ENCODE data around the gene ATP10D.
"Not testable (repeated sequence)": the region's sequence is repeated elsewhere in the genome, so short reads cannot be mapped to it uniquely, and the experiment has no call there.

ATP10D gene

DNA sequence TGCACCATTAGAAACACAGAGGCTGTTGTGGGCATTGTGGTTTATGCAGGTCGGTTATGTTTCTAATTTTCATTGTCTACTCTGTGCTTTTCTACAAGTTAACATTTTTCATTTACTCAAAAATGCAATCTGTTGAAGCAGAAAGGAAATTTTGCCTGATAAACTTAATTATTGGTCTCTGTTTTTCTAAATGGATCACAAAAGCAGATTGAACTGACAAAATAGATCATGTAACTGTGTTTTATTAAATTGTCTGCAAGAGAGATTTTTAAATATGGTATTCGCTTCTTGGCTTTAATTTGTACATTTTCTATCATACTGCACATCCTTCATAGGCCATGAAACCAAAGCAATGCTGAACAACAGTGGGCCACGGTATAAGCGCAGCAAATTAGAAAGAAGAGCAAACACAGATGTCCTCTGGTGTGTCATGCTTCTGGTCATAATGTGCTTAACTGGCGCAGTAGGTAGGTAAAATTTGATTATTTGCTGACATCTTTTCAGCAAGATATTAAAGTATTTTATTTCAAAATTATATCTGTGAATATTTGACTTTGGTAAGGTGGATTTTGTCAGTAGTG is 50.6 kb downstream of the ATP10D start:
- no peak for DNase-seq (ENCODE audit: low read depth)

DNA sequence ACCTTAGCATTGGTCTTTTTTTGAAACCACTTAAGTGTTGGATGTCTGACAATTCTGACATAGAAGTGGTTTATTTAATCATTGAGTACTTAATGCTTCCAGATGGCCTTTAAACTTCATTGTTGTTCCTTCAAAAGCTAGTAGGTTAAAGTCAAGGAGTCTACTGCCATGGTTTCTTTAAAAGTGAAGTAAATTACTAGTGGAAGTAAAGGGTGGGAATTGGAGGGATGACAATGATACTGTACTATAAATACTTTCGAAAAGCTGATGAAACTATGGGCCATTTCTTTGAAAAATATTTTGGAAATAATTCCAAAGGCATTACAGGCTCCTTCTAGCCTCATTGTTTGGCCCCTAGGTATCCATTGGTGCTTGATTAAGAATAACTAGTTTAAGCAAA is 51.9 kb downstream of the ATP10D start:
- no peak for DNase-seq (ENCODE audit: low read depth)

DNA sequence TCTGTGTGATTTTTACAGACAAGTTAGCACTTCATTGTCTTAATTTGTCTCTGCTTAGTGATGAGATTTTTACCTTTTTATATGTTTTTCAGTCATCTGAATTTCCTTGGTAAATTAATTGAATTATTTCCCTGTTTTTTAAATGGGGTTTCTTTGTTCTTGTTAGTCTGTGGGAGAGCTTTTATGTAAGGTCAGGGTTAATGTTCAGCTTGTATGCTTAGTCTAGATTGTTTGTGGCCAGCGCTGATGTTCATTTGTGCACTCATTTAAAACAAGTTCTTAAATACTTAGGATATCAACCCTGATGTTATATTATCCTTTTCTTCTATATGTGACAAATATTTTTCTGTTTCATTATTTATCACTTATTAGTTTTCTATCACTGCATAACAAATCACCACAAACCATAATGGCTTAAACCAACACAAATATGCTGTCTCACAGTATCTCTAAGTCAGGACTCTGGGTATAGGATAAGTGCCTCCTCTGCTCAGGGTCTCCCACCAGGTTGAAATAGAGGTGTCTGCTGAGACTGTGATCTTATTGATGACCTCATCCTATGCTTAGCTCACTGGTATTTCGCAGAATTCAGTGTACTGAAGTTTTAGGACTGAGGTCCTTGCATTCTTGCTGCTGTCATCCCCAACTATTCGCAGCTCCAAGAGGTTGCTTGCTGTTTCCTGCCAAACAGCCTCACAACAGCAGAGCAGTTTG is 53.2 kb downstream of the ATP10D start:
- no peak for DNase-seq (ENCODE audit: low read depth)

DNA sequence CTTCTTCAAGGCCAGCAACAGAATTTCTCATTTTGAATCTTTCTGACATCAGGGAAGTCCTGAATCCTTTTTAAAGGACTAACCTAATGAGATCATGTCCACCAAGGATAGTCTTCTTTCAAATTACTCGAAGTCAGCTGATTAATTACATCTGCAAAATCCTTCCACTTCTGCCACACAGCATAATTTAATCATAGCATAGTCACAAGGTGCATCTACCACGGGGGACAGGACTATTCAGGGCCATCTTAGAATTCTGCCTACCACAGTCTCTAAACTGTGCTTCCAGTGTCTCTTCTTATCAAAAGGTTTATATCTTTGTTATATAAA is 53.7 kb downstream of the ATP10D start:
- no peak for DNase-seq (ENCODE audit: low read depth)

DNA sequence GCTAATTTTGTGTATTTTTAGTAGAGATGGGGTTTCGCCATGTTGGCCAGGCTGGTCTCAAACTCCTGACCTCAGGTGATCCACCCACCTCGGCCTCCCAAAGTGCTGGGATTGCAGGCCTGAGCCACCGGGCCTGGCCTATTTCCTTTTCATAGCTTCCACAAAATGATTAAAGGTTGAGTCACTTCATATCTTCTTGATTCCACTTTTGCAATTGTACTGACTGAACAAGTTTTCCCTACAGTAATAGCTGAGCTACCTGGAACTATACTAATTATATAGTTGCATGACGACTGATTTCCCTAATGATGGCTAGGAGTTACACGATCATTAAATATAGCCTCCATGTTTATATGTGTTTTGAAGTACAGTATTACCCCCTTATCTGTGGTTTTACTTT is 57.6 kb downstream of the ATP10D start:
- not testable (repeated sequence) for DNase-seq (ENCODE audit: low read depth)

DNA sequence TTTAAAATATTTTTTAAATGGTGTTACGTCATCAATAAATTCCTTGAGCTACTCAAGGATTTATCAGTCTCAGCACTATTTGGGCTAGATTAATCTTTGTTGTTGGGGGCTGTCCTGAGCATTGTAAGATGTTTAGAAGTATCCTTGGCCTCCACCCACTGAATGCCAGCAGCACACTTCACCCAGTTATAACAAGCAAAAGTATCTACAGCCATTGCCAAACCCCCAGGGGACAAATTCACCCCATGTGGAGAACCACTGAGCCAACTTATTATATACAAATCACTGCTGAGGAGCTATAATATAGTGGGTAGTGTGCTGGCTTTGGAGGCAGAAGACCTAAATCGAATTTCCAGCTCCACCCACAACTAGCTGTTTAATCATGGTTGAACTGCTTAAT is 58.3 kb downstream of the ATP10D start:
- no peak for DNase-seq (ENCODE audit: low read depth)

DNA sequence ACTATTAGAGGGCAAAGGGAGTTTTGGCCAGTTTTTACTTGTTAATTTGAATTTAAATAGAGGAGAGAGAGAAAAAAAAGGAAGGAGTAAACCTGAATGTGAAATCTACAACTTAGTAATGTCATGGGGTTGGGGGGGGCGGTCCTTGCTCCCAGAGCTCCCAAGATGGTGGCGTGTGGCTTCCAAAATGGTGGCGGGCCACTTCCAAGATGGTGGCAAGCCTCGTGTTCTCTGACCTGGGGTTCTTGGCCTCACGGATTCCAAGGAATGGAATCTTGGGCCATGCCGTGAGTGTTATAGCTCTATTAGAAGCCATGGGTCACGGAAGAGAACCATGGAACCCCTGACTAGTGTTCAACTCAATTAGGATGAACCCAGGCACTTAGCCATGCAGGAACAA is 65.3 kb downstream of the ATP10D start:
- not testable (repeated sequence) for DNase-seq (ENCODE audit: low read depth)

DNA sequence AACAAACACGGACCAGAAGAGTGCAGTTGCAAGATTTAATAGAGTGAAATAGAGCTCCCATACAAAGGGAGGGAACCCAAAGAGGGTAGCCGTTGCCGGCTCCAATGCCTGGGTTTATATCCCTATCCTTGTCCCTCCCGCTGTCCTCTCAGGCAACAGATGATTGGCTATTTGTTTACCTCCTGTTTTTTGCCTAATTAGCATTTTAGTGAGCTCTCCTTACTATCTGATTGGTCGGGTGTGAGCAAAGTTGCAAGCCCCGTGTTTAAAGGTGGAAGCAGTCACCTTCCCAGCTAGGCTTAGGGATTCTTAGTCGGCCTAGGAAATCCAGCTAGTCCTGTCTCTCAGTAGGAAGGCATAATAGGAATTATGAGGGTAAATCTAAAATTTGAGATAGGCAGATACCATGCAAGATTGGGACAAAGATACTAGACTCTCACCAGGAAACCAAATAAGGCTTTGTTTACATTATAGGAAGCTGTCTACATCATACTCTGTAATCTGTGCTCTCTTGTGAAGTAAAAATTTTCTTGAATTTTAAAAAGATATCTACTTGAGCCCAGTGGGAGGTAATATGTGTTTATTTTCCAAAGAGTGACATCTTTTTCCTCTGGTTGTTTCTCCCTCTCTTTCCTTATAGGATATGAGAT is 65.9 kb downstream of the ATP10D start:
- no peak for DNase-seq (ENCODE audit: low read depth)

DNA sequence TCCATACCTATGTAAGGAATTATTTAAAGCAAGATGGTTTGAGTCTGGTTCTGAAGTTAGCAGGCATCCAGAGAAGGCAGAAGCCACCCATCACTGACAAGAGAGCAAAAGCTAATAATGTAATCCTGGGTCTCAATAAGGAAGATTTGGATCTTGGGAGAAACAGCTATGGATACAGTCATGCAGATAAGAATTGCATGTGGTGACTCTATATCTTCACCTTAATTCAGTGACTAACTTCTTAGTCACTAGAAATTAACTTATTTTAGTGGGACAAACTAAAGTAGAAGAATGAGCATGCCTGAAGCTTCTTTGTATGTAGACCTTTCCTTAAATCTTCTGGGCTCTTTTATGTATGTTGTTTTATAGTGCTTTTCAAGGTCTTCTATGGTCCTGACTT is 66.6 kb downstream of the ATP10D start:
- no peak for DNase-seq (ENCODE audit: low read depth)

DNA sequence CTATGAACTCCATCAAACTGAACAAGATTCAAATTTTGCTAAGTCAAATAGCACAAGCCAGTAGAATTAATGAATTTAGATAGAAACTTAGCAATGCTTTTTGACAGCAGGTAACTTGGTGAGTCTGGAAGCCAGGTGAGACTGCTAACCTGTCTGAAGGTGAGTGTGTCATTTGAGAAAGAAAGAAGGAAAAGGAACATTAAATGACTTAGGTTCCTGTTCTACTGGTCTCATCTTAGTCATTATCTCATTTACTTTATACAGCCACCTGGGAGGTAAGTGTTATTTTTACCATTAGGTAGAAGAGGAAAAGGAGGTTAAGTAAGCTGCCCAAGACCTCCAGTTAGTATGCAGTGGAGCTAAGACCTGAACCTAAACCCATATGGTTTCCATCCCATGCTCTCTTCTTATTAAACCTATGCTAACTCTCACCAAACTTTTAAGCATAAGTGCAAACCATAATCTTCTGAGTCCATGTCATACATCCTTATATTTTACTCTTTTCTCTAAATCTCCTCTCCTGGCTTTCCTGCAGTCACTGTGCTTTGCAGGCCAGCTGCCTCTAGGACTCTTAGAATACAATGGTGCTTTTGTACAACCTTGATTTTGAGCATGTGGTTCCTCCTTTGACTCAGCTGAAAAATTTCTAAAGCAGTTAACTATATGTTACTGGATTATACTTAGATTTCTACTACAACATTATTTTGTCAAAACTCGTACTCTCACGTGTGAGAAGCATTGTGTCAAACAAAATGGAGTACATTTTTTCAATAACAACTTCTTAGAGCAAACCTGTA is 68.5 kb downstream of the ATP10D start:
- no peak for DNase-seq (ENCODE audit: low read depth)

DNA sequence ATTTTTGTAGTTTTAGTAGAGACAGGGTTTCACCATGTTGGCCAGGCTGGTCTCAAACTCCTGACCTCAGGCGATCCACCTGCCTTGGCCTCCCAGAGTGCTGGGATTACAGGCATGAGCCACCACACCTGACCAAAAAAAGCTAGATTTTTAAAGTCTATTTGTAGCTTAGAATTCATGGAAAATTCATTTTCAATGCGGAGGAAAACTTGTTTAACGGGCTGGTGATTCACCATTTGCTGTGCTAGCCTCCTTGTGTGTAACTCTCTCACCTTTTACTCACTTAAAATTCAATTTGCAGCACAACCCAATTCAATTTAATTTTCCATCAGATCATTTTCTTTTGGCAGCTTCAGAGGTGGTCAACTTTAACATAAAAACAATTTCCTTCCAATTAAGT is 70.8 kb downstream of the ATP10D start:
- not testable (repeated sequence) for DNase-seq (ENCODE audit: low read depth)

DNA sequence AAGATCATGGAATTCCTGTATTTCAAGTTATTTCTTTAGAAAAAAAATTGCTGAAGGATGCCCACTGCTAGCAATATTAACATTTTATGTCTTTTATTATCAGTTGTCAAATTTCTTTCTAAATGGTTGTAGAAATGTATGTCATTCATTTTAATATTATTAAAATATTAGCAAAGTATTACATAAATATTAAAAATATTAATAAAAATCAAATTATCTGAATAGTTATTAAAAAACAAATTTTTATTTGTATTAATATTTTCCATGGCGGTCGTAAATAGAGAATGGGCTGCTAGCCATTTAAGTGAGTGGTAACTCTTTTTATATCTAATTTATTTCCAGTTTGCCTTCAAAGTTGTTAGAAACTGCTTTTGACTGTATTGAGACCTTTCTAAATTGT is 72.2 kb downstream of the ATP10D start:
- DNase-seq (ENCODE audit: low read depth): no peak

DNA sequence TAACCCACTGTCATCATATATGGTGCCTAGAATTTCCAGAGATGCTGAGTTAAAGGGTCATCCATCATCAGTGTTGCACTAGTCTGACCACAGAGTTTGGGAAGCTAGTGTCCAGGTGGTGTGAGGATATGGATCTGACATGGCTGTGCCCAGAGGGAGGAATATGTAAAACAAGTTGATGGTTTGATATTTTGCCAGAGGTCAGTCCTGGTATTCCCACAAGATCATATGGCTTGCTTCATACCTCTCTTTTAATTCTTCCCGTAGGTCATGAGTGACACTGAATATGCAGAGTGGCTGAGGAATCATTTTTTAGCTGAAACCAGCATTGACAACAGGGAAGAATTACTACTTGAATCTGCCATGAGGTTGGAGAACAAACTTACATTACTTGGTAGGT is 75.6 kb downstream of the ATP10D start:
- no peak for DNase-seq (ENCODE audit: low read depth)

DNA sequence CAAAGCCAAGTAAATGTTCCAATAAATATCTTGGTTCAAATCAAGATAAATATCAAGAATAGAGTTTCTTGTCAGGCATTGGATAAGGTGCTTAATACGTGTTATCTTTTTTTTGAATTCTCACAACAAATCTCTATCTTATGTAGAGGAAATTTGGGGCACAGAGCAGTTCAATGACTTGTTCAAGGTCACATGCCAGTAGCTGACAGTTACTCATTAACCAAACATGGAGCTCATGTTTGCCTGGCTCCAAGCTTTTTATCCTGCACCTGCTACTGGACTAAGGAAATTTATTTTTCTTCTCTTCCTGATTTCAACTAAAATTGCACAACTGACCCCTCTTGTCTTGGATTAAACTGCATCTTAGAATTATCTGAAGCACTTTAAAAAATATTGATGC is 76.3 kb downstream of the ATP10D start:
- DNase-seq (ENCODE audit: low read depth): no peak

DNA sequence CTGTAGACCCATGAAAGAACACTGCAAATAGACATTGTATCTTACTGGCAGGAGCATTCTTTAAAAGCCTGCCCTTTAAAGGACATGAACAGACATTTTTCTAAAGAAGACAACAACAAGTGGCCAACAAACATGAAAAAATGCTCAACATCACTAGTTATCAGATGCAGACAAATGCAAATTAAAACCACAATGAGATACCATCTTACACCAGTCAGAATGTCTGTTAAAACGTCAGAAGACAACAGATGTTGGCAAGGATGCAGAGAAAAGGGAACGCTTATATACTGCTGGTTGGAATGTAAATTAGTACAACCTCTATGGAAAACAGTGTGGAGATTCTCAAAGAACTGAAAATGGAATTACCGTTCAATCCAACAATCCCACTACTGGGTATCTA is 77.2 kb downstream of the ATP10D start:
- no peak for DNase-seq (ENCODE audit: low read depth)

DNA sequence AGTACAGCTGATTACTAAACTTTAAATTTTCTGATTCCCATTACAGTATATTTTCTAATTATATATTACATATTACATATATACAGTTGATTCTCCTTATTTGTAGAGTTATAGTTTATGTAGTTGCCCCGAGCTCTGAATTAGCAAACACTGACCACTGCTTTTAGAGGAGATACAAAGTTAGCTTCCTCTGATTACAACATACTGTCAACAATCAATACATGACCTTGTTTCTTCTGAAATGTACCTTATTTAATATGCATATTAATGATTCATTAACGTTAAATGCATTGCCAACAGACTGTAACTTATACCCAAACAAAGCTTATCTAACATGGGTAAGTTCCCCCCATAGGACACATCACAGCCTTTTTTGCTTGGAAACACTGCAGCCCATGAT is 81.5 kb downstream of the ATP10D start:
- no peak for DNase-seq (ENCODE audit: low read depth)

DNA sequence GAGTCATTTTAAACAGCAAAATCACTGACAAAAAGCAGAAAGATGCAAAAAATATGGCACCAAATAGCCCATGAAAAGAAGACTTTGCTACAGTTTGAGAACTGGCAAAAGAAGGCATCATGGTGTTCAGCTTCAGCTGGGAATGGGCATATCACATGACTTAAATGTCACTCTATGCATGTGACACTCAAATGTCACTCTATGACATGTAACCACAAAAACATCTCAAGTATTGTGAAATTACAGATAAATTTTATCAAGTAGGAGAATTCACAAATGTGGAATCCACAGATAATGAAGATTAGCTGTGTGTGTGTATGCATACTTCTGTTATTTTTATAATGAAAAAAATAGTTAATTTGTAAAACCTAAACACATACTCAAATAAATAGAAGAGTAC is 81.9 kb downstream of the ATP10D start:
- no peak for DNase-seq (ENCODE audit: low read depth)

DNA sequence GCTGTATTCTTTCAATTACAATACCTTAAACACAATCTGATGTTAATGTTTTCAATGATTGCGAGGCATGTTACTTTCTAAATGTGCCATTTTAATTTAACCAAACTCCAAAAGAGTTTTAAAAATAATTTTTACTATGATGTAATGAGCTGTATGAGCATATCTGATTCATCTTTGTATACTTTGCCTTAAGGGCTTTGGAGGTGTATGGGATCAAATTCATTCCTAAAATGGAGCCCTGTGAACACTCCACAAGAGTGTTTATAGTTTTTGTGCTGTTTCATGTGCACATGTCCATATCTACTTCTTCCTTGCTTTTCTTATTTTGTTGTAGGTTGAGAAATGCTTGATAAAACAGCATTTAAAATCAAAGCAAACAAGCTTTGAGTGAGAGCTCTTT is 82.4 kb downstream of the ATP10D start:
- DNase-seq (ENCODE audit: low read depth): no peak

DNA sequence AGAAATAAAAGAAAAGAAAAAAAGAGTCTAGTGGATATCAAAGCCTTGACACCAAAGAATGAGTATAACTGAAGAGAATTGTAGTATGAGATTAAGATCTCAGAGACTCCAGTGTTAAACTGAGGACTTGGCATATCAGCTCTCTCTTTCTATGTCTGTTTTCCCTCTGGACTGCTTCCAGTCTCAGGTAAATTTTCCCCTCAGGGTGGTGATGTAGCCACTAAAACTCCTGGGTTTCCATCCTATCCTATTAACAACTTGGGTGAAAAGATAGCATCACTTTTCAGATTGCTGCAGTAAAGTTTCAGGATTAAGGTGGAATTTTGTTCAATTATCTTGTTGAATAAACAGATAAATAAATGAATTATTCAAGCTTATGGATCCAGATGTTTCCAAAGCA is 85.7 kb downstream of the ATP10D start:
- DNase-seq (ENCODE audit: low read depth): no peak

DNA sequence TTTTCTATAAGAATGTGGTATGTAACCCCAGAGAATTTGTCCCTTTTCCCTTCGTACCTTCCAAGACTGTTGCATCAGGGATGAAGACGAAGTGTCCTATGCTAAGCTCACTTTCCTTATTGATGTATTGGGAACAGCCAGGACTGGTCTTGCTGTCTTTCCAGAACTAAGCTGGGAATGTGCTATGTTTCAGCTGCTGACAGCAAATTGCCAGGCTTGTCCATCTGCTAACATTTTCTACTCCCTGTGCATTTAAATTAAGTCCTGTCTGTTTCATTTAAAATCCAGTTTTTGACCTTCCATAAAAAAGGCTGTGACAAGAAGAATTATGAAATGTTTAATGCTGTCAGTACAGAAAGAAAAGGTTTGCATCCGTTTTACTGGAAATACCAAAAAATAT is 87.9 kb downstream of the ATP10D start:
- DNase-seq (ENCODE audit: low read depth): no peak

DNA sequence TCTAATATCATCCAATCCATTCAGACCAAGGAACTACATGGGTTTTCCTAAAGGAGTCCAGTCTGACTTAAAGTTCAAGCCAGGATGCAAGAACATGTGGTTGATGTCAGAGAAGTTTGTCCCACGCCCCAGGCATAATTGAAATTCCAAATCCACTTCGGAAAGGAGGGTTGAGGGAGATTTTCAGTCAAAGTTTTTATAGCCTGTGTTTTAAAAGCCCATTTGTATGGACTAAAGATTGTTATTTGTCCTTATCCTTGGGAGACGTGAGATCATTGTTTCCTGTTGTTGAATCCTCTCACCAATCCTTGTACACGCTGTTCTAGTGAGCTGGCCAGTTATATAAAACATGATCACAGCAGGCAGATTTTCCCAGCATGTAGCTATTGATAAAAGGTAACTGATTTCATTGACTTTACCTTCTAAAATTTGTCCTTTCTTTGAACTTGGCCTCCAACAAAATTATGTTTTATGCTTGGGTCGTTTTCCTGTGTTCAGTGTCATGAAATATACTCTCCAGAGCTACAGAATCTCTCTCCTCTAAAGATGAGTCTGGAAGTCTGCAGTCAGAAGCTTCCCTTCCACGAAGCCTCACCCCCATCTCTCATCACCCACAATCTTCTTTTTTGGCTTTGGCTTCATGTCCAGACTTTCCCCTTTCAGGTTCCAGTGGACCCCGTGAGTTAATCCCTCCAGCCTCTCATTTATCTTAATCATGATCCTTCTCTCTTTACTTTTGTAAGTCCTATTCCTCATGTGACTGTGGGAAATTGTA is 92.9 kb downstream of the ATP10D start:
- DNase-seq (ENCODE audit: low read depth): no peak

DNA sequence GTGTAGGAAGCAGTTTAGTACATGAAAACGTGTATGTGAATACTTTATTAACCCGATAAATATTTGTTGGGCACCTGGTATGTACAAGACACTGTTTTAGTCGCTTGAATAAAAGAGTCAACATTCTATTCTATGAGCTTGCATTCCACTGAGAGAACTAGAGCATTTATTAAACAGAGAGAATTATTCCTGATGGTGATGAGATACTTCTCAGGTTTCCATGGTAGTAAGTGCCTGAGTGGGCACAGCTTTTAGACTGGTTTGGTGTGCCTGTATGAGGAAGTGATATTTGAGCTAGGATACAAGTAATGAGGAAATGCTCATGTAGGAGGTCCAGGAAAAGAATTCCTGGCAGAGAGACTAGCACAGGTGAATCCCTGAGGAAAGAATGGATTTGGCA is 94.2 kb downstream of the ATP10D start:
- DNase-seq (ENCODE audit: low read depth): no peak

Data from activated gamma-delta T cell treated with anti-CD3 and anti-CD28 coated beads, Interleukin-2, amount 50 U/mL, for 16 hours (primary cell).